Measurements from ENCODE around the gene PLPP2. TPM values are rescaled to one million over a fixed set of nuclear protein-coding genes. Genes with fewer than 3 reads are reported as not detected.
A peak's percentile ranks its signal among the peaks of the same experiment; 100 is the strongest.

Gene PLPP2
- polyA plus RNA-seq, 3 donors from 2014 or later, result 0.33 TPM; not detected in 2

GRCh38 chr19:293436-294110 is 2.4 kb upstream of the PLPP2 start:
- H3K27ac Mint-ChIP-seq, result no peak overlapping the region
- peaks cover 0 to 2% (median 0%) of the 10 kb centered on the region in 6 donors for H3K9me3 Mint-ChIP-seq
- H3K36me3 Mint-ChIP-seq, result no peaks in the 10 kb centered on the region
- peaks cover 4 to 18% (median 17%) of the 10 kb centered on the region in 3 donors for H3K27me3 Mint-ChIP-seq (ENCODE audit: low read depth in 3 of 3)
- no peak overlapping the region for H3K4me3 Mint-ChIP-seq
- peaks cover 0 to 12% of the 10 kb centered on the region in 2 donors for H3K4me1 Mint-ChIP-seq
- no peak for DNase-seq

- DNase-seq, result no peak
- Mint-ChIP-seq H3K9me3 (peaks cover 0 to 2% (median 0%) of the 10 kb centered on the region in 6 donors), H3K4me1 (peaks cover 0 to 12% of the 10 kb centered on the region in 2 donors), H3K4me3 (peak overlapping the region in 3 of 5 donors; percentile 15 to 46 (median 32)), H3K27ac (no peak overlapping the region), H3K27me3 (ENCODE audit: low read depth in 3 of 3) (peaks cover 5 to 19% (median 18%) of the 10 kb centered on the region in 3 donors), H3K36me3 (no peaks in the 10 kb centered on the region)
Measured at GRCh38 chr19:292951-293350, 1.7 kb upstream of the PLPP2 start.

- H3K27me3 Mint-ChIP-seq (ENCODE audit: low read depth in 3 of 3), result peaks cover 6 to 19% (median 18%) of the 10 kb centered on the region in 3 donors
- no peak for DNase-seq
- H3K4me3 Mint-ChIP-seq, result peak overlapping the region in 3 of 5 donors; percentile 12 to 46 (median 32)
- no peak overlapping the region for H3K27ac Mint-ChIP-seq
- H3K9me3 Mint-ChIP-seq, result peaks cover 0 to 2% (median 0%) of the 10 kb centered on the region in 6 donors
- peaks cover 0 to 12% of the 10 kb centered on the region in 2 donors for H3K4me1 Mint-ChIP-seq
- no peaks in the 10 kb centered on the region for H3K36me3 Mint-ChIP-seq
Measured at GRCh38 chr19:292281-292884, 1.2 kb upstream of the PLPP2 start.

- no peak for DNase-seq
- Mint-ChIP-seq H3K4me3 (peak overlapping the region in 1 of 5 donors; percentile 27), H3K36me3 (no peaks in the 10 kb centered on the region), H3K27me3 (ENCODE audit: low read depth in 3 of 3) (peaks cover 10 to 19% (median 18%) of the 10 kb centered on the region in 3 donors), H3K9me3 (peaks cover 0 to 2% (median 0%) of the 10 kb centered on the region in 6 donors), H3K27ac (no peak overlapping the region), H3K4me1 (peaks cover 0 to 12% of the 10 kb centered on the region in 2 donors)
Measured at GRCh38 chr19:291561-292280, 518 bp upstream of the PLPP2 start.

GRCh38 chr19:290372-291005 is 714 bp downstream of the PLPP2 start:
- Mint-ChIP-seq H3K4me3 (peak overlapping the region; percentile 53 to 68 (median 64)), H3K27me3 (ENCODE audit: low read depth in 3 of 3) (peaks cover 11 to 18% (median 17%) of the 10 kb centered on the region in 3 donors), H3K36me3 (no peaks in the 10 kb centered on the region), H3K9me3 (peaks cover 0 to 2% (median 0%) of the 10 kb centered on the region in 6 donors), H3K27ac (peak overlapping the region in 1 of 6 donors; percentile 71), H3K4me1 (peaks cover 0 to 12% of the 10 kb centered on the region in 2 donors)
- peak in 1 of 3 donors; percentile 11 for DNase-seq

GRCh38 chr19:289651-290371 is 1.4 kb downstream of the PLPP2 start:
- peak in 2 of 3 donors; percentile 23 to 27 for DNase-seq
- H3K4me3 Mint-ChIP-seq, result peak overlapping the region in 4 of 5 donors; percentile 53 to 68 (median 66)
- H3K4me1 Mint-ChIP-seq, result peaks cover 0 to 11% of the 10 kb centered on the region in 2 donors
- peaks cover 0 to 2% (median 0%) of the 10 kb centered on the region in 6 donors for H3K9me3 Mint-ChIP-seq
- H3K36me3 Mint-ChIP-seq, result no peaks in the 10 kb centered on the region
- no peak overlapping the region for H3K27ac Mint-ChIP-seq
- H3K27me3 Mint-ChIP-seq (ENCODE audit: low read depth in 3 of 3), result peaks cover 11 to 17% (median 17%) of the 10 kb centered on the region in 3 donors

- no peak overlapping the region for H3K4me3 Mint-ChIP-seq
- H3K4me1 Mint-ChIP-seq, result peaks cover 0 to 8% of the 10 kb centered on the region in 2 donors
- H3K9me3 Mint-ChIP-seq, result peaks cover 0 to 2% (median 0%) of the 10 kb centered on the region in 6 donors
- H3K27ac Mint-ChIP-seq, result no peak overlapping the region
- H3K27me3 Mint-ChIP-seq (ENCODE audit: low read depth in 3 of 3), result peaks cover 11 to 15% (median 13%) of the 10 kb centered on the region in 3 donors
- DNase-seq, result no peak
- no peaks in the 10 kb centered on the region for H3K36me3 Mint-ChIP-seq
Measured at GRCh38 chr19:288911-289310, 2.3 kb downstream of the PLPP2 start.

- Mint-ChIP-seq H3K4me1 (peaks cover 0 to 3% of the 10 kb centered on the region in 2 donors), H3K9me3 (peaks cover 0 to 2% (median 0%) of the 10 kb centered on the region in 6 donors), H3K27me3 (ENCODE audit: low read depth in 3 of 3) (peaks cover 4 to 11% (median 7%) of the 10 kb centered on the region in 3 donors), H3K36me3 (no peaks in the 10 kb centered on the region), H3K27ac (no peak overlapping the region), H3K4me3 (no peak overlapping the region)
- no peak for DNase-seq
Measured at GRCh38 chr19:287381-287871, 3.8 kb downstream of the PLPP2 start.

- Mint-ChIP-seq H3K27ac (no peak overlapping the region), H3K27me3 (ENCODE audit: low read depth in 3 of 3) (peaks cover 3 to 6% (median 5%) of the 10 kb centered on the region in 3 donors), H3K4me1 (no peaks in the 10 kb centered on the region), H3K36me3 (no peaks in the 10 kb centered on the region), H3K4me3 (no peak overlapping the region), H3K9me3 (no peaks in the 10 kb centered on the region)
- no peak for DNase-seq
Measured at GRCh38 chr19:283395-283794, 7.8 kb downstream of the PLPP2 start.

- H3K36me3 Mint-ChIP-seq, result no peaks in the 10 kb centered on the region
- peaks cover 2 to 6% (median 5%) of the 10 kb centered on the region in 3 donors for H3K27me3 Mint-ChIP-seq (ENCODE audit: low read depth in 3 of 3)
- no peaks in the 10 kb centered on the region for H3K4me1 Mint-ChIP-seq
- H3K27ac Mint-ChIP-seq, result no peak overlapping the region
- no peak overlapping the region for H3K4me3 Mint-ChIP-seq
- H3K9me3 Mint-ChIP-seq, result no peaks in the 10 kb centered on the region
- no peak for DNase-seq
Measured at GRCh38 chr19:282501-282900, 8.7 kb downstream of the PLPP2 start.

- H3K27me3 Mint-ChIP-seq (ENCODE audit: low read depth in 3 of 3), result peaks cover 1 to 5% (median 2%) of the 10 kb centered on the region in 3 donors
- DNase-seq, result no peak
- H3K36me3 Mint-ChIP-seq, result no peaks in the 10 kb centered on the region
- H3K9me3 Mint-ChIP-seq, result no peaks in the 10 kb centered on the region
- H3K4me1 Mint-ChIP-seq, result no peaks in the 10 kb centered on the region
- H3K27ac Mint-ChIP-seq, result no peak overlapping the region
- H3K4me3 Mint-ChIP-seq, result no peak overlapping the region
Measured at GRCh38 chr19:281992-282391, 9.2 kb downstream of the PLPP2 start.

GRCh38 chr19:281156-281853 is 9.9 kb downstream of the PLPP2 start:
- Mint-ChIP-seq H3K4me3 (no peak overlapping the region), H3K27me3 (ENCODE audit: low read depth in 3 of 3) (peaks cover 1 to 5% (median 5%) of the 10 kb centered on the region in 3 donors), H3K9me3 (no peaks in the 10 kb centered on the region), H3K36me3 (no peaks in the 10 kb centered on the region), H3K4me1 (no peaks in the 10 kb centered on the region), H3K27ac (no peak overlapping the region)
- DNase-seq, result no peak

All from immature natural killer cell (primary cell).